IMR-90 (cell line): Measurements from ENCODE around the gene CAPN6. TPM values are rescaled to one million over a fixed set of nuclear protein-coding genes. Genes with fewer than 3 reads are reported as not detected.

ENCODE experiments used
- ATAC-seq: fragments of 200-7000 bp; cut with Tn5 transposase; 2 replicates; pipeline ENCODE4 v1.9.1; 2020; ENCODE audit warnings: low read depth, mild to moderate bottlenecking, moderate library complexity
- BruUV-seq: library from RNA; stranded (reverse); fragments of 400-500 nt; replicated peaks from 2 replicates; lab custom pipeline; 2021; lab: Mats Ljungman, UMichigan
- CTCF ChIA-PET: fragments of 300-600 bp; formaldehyde crosslinking; extraction: SDS; loops from one replicate; lab custom pipeline; 2021; ENCODE audit warnings: antibody characterized with exemption; lab: Yijun Ruan, JAX
- POLR2A ChIA-PET: fragments of 300-600 bp; sonication (Branson Sonifier 250); formaldehyde crosslinking; loops from one replicate; lab custom pipeline; 2022; ENCODE audit warnings: antibody characterized with exemption; ENCODE audit not compliant: unreplicated experiment; lab: Charles Lee
- DNase-seq: peaks from one replicate; pipeline ENCODE4 v3.0.0; 2013
- H2AFZ ChIP-seq: replicated peaks from 2 replicates; pipeline ENCODE3; 2013; ENCODE audit warnings: low read length, mild to moderate bottlenecking; ENCODE audit not compliant: poor library complexity
- H2AK5ac ChIP-seq: 2 replicates; pipeline ENCODE4 v1.6.1; 2013; ENCODE audit warnings: low read depth, low read length, inconsistent platforms
- H2AK9ac ChIP-seq: replicated peaks from 2 replicates; pipeline ENCODE3; 2013; ENCODE audit warnings: mild to moderate bottlenecking, low read depth, low read length, moderate library complexity; ENCODE audit not compliant: poor library complexity
- H2BK120ac ChIP-seq: 2 replicates; pipeline ENCODE4 v1.6.1; 2013; ENCODE audit warnings: low read depth, low read length, inconsistent platforms
- H2BK15ac ChIP-seq: 3 replicates; pipeline ENCODE4 v1.6.1; 2013; ENCODE audit warnings: low read depth, low read length, inconsistent platforms
- H2BK20ac ChIP-seq: 2 replicates; pipeline ENCODE4 v1.6.1; 2013; ENCODE audit warnings: low read depth, mild to moderate bottlenecking, inconsistent platforms, low read length, moderate library complexity
- H2BK5ac ChIP-seq: 2 replicates; pipeline ENCODE4 v1.6.1; 2013; ENCODE audit warnings: mild to moderate bottlenecking, low read depth, low read length, inconsistent platforms; ENCODE audit not compliant: poor library complexity, severe bottlenecking
- H3K14ac ChIP-seq: replicated peaks from 2 replicates; pipeline ENCODE4 v1.6.1; 2013; ENCODE audit warnings: low read depth, low read length, inconsistent platforms
- H3K18ac ChIP-seq: 2 replicates; pipeline ENCODE4 v1.6.1; 2013; ENCODE audit warnings: low read depth, low read length, control low read depth
- H3K23ac ChIP-seq: 2 replicates; pipeline ENCODE4 v1.6.1; 2013; ENCODE audit warnings: low read depth, low read length, inconsistent platforms
- H3K27ac ChIP-seq: 2 replicates; pipeline ENCODE4 v1.5.1; 2013; ENCODE audit warnings: mild to moderate bottlenecking, control low read depth, low read length; ENCODE audit not compliant: insufficient read depth
- H3K27me3 ChIP-seq: 2 replicates; pipeline ENCODE4 v1.6.1; 2013; ENCODE audit warnings: low read length; ENCODE audit not compliant: control insufficient read depth, insufficient read depth
- H3K36me3 ChIP-seq: 2 replicates; pipeline ENCODE4 v1.6.1; 2013; ENCODE audit warnings: low read length, mixed read lengths; ENCODE audit not compliant: control insufficient read depth, insufficient read depth
- H3K4ac ChIP-seq: 2 replicates; pipeline ENCODE4 v1.6.1; 2013; ENCODE audit warnings: low read depth, low read length, inconsistent platforms
- H3K4me1 ChIP-seq: 2 replicates; pipeline ENCODE4 v1.6.1; 2013; ENCODE audit warnings: low read length, mixed read lengths; ENCODE audit not compliant: control insufficient read depth, insufficient read depth
- H3K4me2 ChIP-seq: 2 replicates; pipeline ENCODE4 v1.6.1; 2013; ENCODE audit warnings: low read depth, mild to moderate bottlenecking, control low read depth, low read length, moderate library complexity
- H3K4me3 ChIP-seq: 2 replicates; pipeline ENCODE4 v1.5.1; 2013; ENCODE audit warnings: low read depth, mild to moderate bottlenecking, control low read depth, low read length, moderate library complexity; ENCODE audit not compliant: insufficient read depth
- H3K56ac ChIP-seq: 2 replicates; pipeline ENCODE4 v1.6.1; 2013; ENCODE audit warnings: low read length, inconsistent platforms; ENCODE audit not compliant: insufficient read depth; ENCODE audit errors: extremely low read depth
- H3K79me1 ChIP-seq, 2 experiments: 2 replicates each; pipeline ENCODE4 v1.6.1; 2013; ENCODE audit warnings: low read length in 2 of 2, inconsistent platforms in 1 of 2, low read depth in 1 of 2
- H3K9ac ChIP-seq: 2 replicates; pipeline ENCODE4 v1.6.1; 2013; ENCODE audit warnings: low read depth, low read length, control low read depth
- H3K9me1 ChIP-seq: 2 replicates; pipeline ENCODE4 v1.6.1; 2013; ENCODE audit warnings: low read length, inconsistent platforms; ENCODE audit not compliant: insufficient read depth
- H3K9me3 ChIP-seq: 2 replicates; pipeline ENCODE4 v1.6.1; 2013; ENCODE audit warnings: low read length; ENCODE audit not compliant: control insufficient read depth, insufficient read depth
- H4K20me1 ChIP-seq: 2 replicates; pipeline ENCODE4 v1.6.1; 2013; ENCODE audit warnings: low read length, inconsistent platforms; ENCODE audit not compliant: insufficient read depth
- H4K5ac ChIP-seq: 2 replicates; pipeline ENCODE4 v1.6.1; 2013; ENCODE audit warnings: mild to moderate bottlenecking, low read depth, low read length, control low read depth
- H4K8ac ChIP-seq, 2 experiments: 2 replicates each; pipeline ENCODE4 v1.6.1; 2013; ENCODE audit warnings: low read depth in 2 of 2, low read length in 2 of 2, control low read depth in 1 of 2, inconsistent platforms in 1 of 2
- H4K91ac ChIP-seq: 2 replicates; pipeline ENCODE4 v1.6.1; 2013; ENCODE audit warnings: low read depth, low read length, inconsistent platforms; ENCODE audit not compliant: insufficient read depth
- BHLHE40 ChIP-seq: fragments of 150-350 bp; IDR thresholded peaks from 2 replicates; pipeline ENCODE4 v1.6.1; 2016; ENCODE audit warnings: mild to moderate bottlenecking, low read depth, low read length
- CEBPB ChIP-seq: IDR thresholded peaks from 2 replicates; pipeline ENCODE4 v1.6.1; 2012; ENCODE audit warnings: low read depth, low read length, improper control_type of control experiment
- CHD1 ChIP-seq: IDR thresholded peaks from 2 replicates; pipeline ENCODE4 v1.6.1; 2012; ENCODE audit warnings: low read depth, low read length, improper control_type of control experiment
- FOS ChIP-seq: fragments of 150-350 bp; IDR thresholded peaks from 2 replicates; pipeline ENCODE4 v1.6.1; 2016; ENCODE audit warnings: low read depth, low read length
- MAFK ChIP-seq: IDR thresholded peaks from 2 replicates; pipeline ENCODE4 v1.6.1; 2012; ENCODE audit warnings: low read depth, low read length, improper control_type of control experiment
- MAZ ChIP-seq: IDR thresholded peaks from 2 replicates; pipeline ENCODE4 v1.6.1; 2012; ENCODE audit warnings: low read depth, mild to moderate bottlenecking, low read length, improper control_type of control experiment, moderate library complexity, borderline replicate concordance
- MXI1 ChIP-seq: IDR thresholded peaks from 2 replicates; pipeline ENCODE4 v1.6.1; 2012; ENCODE audit warnings: low read depth, mild to moderate bottlenecking, low read length, moderate library complexity, borderline replicate concordance
- NFE2L2 ChIP-seq: fragments of 150-350 bp; IDR thresholded peaks from 2 replicates; pipeline ENCODE4 v1.6.1; 2016; ENCODE audit warnings: low read depth, mild to moderate bottlenecking, low read length
- POLR2A ChIP-seq: IDR thresholded peaks from 2 replicates; pipeline ENCODE4 v1.6.1; 2012; ENCODE audit warnings: mild to moderate bottlenecking, low read depth, low read length
- RAD21 ChIP-seq: IDR thresholded peaks from 2 replicates; pipeline ENCODE4 v1.6.1; 2012; ENCODE audit warnings: low read length, improper control_type of control experiment
- RCOR1 ChIP-seq: IDR thresholded peaks from 2 replicates; pipeline ENCODE4 v1.6.1; 2012; ENCODE audit warnings: mild to moderate bottlenecking, low read length, improper control_type of control experiment; ENCODE audit not compliant: insufficient replicate concordance
- RFX5 ChIP-seq: IDR thresholded peaks from 2 replicates; pipeline ENCODE4 v1.8.0; 2012; ENCODE audit warnings: low read depth, mild to moderate bottlenecking, low read length, moderate library complexity
- SMC3 ChIP-seq: fragments of 150-350 bp; IDR thresholded peaks from 2 replicates; pipeline ENCODE4 v1.6.1; 2016; ENCODE audit warnings: low read depth, mild to moderate bottlenecking, antibody characterized with exemption, low read length, moderate library complexity
- WGBS, 2 experiments: methylation state at CpG; one replicate each; pipeline versions ENCODE4 v1.1.5 to v1.1.7; 2013; ENCODE audit warnings: missing lambda C conversion rate in 2 of 2; ENCODE audit not compliant: insufficient read length in 1 of 2; ENCODE audit errors: extremely low coverage in 2 of 2; 5-methylcytosine and 5-hydroxymethylcytosine counted together
- dilution Hi-C: fragments of 300-500 bp; cut with HindIII; formaldehyde crosslinking; loops from one replicate; pipeline ENCODE4 v1.14.3; 2018; ENCODE audit warnings: low sequenced_read_pairs; ENCODE audit not compliant: unreplicated experiment
- in situ Hi-C: fragments of 300-500 bp; cut with MboI; formaldehyde crosslinking; loops from 3 replicates; pipeline ENCODE4 v1.14.3; 2019; ENCODE audit warnings: low sequenced_read_pairs, inconsistent platforms, mixed read lengths
- intact Hi-C: fragments of 100-400 bp; cut with micrococcal nuclease; formaldehyde crosslinking; loops from 2 replicates; pipeline ENCODE4 v1.10.0; 2022
- polyA plus RNA-seq, 3 experiments: library from polyadenylated mRNA; depleted of rRNA; stranded (reverse); fragments of >200 nt; gene quantifications; 2 replicates each; pipeline ENCODE4 v1.2.3, GENCODE V29; 2012; ENCODE audit warnings: low replicate concordance in 1 of 3
- total RNA-seq: library from RNA; depleted of rRNA; stranded (reverse); fragments of >200 nt; gene quantifications from 2 replicates; pipeline ENCODE4 v1.2.3, GENCODE V29; 2012
- TF ChIP-seq, protein P1 (sequence below): conservative IDR thresholded peaks from 2 replicates; pipeline ENCODE4 v1.5.1; 2012; ENCODE audit warnings: mild to moderate bottlenecking, low read depth, low read length, improper control_type of control experiment
- TF ChIP-seq, protein P2 (sequence below): fragments of 150-350 bp; IDR thresholded peaks from 2 replicates; pipeline ENCODE4 v1.6.1; 2017; ENCODE audit warnings: mild to moderate bottlenecking, antibody characterized with exemption, low read length, low read depth
- TF ChIP-seq, protein P3 (sequence below): fragments of 150-350 bp; IDR thresholded peaks from 2 replicates; pipeline ENCODE4 v1.6.1; 2016; ENCODE audit warnings: low read depth, mild to moderate bottlenecking, low read length, moderate library complexity, borderline replicate concordance

The CAPN6 gene
- total and polyA plus RNA-seq, 2 of the 4 experiments (the other 2 are of a cell fraction), result not detected

DNA sequence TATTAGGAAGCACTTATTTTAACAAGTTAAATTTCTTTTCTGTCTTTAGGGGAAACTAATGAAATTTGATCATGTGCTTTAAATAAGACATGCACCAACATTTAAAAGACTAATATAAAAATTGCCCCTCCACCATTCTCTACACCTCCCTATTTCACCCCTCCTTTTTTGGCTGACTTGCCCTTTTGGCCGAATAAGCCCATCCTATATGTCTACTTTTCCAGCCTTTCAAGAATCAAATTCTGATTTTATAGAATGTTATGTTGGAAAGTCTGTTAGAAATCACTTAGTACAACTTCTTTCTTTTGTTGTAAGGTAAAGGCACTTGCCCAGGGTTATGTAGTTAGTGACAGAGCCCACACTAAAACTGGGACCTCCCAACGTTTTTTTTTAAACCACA is 1.8 kb downstream of the CAPN6 start:
- H3K27me3 ChIP-seq, result peaks cover 11% of the 10 kb centered on the region
- intact Hi-C loops (no loop called here), dilution Hi-C loops (no loop called here), in situ Hi-C loops (no loop called here)
- H4K8ac ChIP-seq, result no peak overlapping the region
- no peak overlapping the region for H3K56ac ChIP-seq
- no peak overlapping the region for H3K9ac ChIP-seq
- H3K36me3 ChIP-seq, result no peaks in the 10 kb centered on the region
- H4K91ac ChIP-seq, result no peak overlapping the region
- no peak overlapping the region for H3K27ac ChIP-seq
- H3K9me3 ChIP-seq, result no peaks in the 10 kb centered on the region
- ATAC-seq, result no peak
- H2AK5ac ChIP-seq, result no peak overlapping the region
- H2AK9ac ChIP-seq, result no peak overlapping the region
- no peak overlapping the region for H3K18ac ChIP-seq
- no peak overlapping the region for H2BK15ac ChIP-seq
- no peak overlapping the region for H2AFZ ChIP-seq
- no peak overlapping the region for H4K5ac ChIP-seq
- H2BK20ac ChIP-seq, result no peak overlapping the region
- H3K79me1 ChIP-seq, result no peaks in the 10 kb centered on the region
- H4K20me1 ChIP-seq, result no peaks in the 10 kb centered on the region
- no peak for DNase-seq
- H3K4me1 ChIP-seq, result no peaks in the 10 kb centered on the region
- H2BK5ac ChIP-seq, result no peak overlapping the region
- ChIA-PET POLR2A (no interaction called here), CTCF (no interaction called here)
- no peaks in the 10 kb centered on the region for H3K9me1 ChIP-seq
- no peak overlapping the region for H3K23ac ChIP-seq
- BruUV-seq, result no TSS peak
- no peak overlapping the region for H3K4ac ChIP-seq
- no peak overlapping the region for H3K4me2 ChIP-seq
- WGBS, 2 experiments, result no CpG with 5 or more reads among the region's 2 CpGs
- TF ChIP-seq, protein P1, sequence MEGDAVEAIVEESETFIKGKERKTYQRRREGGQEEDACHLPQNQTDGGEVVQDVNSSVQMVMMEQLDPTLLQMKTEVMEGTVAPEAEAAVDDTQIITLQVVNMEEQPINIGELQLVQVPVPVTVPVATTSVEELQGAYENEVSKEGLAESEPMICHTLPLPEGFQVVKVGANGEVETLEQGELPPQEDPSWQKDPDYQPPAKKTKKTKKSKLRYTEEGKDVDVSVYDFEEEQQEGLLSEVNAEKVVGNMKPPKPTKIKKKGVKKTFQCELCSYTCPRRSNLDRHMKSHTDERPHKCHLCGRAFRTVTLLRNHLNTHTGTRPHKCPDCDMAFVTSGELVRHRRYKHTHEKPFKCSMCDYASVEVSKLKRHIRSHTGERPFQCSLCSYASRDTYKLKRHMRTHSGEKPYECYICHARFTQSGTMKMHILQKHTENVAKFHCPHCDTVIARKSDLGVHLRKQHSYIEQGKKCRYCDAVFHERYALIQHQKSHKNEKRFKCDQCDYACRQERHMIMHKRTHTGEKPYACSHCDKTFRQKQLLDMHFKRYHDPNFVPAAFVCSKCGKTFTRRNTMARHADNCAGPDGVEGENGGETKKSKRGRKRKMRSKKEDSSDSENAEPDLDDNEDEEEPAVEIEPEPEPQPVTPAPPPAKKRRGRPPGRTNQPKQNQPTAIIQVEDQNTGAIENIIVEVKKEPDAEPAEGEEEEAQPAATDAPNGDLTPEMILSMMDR, result no peak
- TF ChIP-seq RAD21, result no peak
- TF ChIP-seq POLR2A, result no peak
- TF ChIP-seq, protein P2, sequence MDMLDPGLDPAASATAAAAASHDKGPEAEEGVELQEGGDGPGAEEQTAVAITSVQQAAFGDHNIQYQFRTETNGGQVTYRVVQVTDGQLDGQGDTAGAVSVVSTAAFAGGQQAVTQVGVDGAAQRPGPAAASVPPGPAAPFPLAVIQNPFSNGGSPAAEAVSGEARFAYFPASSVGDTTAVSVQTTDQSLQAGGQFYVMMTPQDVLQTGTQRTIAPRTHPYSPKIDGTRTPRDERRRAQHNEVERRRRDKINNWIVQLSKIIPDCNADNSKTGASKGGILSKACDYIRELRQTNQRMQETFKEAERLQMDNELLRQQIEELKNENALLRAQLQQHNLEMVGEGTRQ, result no peak
- no peak for TF ChIP-seq CEBPB
- TF ChIP-seq SMC3, result no peak
- no peak for TF ChIP-seq RFX5
- no peak for TF ChIP-seq RCOR1
- no peak for TF ChIP-seq MXI1
- TF ChIP-seq BHLHE40, result no peak
- TF ChIP-seq MAFK, result no peak
- no peak for TF ChIP-seq MAZ
- no peak for TF ChIP-seq NFE2L2
- no peak for TF ChIP-seq CHD1
- no peak for TF ChIP-seq FOS
- TF ChIP-seq, protein P3, sequence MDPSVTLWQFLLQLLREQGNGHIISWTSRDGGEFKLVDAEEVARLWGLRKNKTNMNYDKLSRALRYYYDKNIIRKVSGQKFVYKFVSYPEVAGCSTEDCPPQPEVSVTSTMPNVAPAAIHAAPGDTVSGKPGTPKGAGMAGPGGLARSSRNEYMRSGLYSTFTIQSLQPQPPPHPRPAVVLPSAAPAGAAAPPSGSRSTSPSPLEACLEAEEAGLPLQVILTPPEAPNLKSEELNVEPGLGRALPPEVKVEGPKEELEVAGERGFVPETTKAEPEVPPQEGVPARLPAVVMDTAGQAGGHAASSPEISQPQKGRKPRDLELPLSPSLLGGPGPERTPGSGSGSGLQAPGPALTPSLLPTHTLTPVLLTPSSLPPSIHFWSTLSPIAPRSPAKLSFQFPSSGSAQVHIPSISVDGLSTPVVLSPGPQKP, result no peak
- H3K4me3 ChIP-seq, result no peak overlapping the region
- H2BK120ac ChIP-seq, result no peak overlapping the region
- H3K14ac ChIP-seq, result no peak overlapping the region
